Lower lobe of right lung (tissue), 2 donors: ENCODE data around the gene AJAP1. TPM values are rescaled to one million over a fixed set of nuclear protein-coding genes. Genes with fewer than 3 reads are reported as not detected.

ENCODE experiments used
- ATAC-seq, 2 donors: fragments of 200-7000 bp; cut with Tn5 transposase; one replicate each; pipeline ENCODE4 v1.9.1; 2020 to 2022; ENCODE audit warnings: mild to moderate bottlenecking in 2 of 2, moderate library complexity in 2 of 2
- DNase-seq: peaks from one replicate; pipeline ENCODE4 v3.0.0-alpha.2; 2020
- H3K27ac ChIP-seq: fragments of 200-600 bp; one replicate; pipeline ENCODE4 v1.8.0; 2022
- H3K27me3 ChIP-seq: fragments of 200-600 bp; one replicate; pipeline ENCODE4 v1.8.0; 2022; ENCODE audit warnings: low read depth
- H3K36me3 ChIP-seq: fragments of 200-600 bp; one replicate; pipeline ENCODE4 v1.8.0; 2022; ENCODE audit warnings: mild to moderate bottlenecking
- H3K4me1 ChIP-seq: fragments of 200-600 bp; one replicate; pipeline ENCODE4 v1.8.0; 2022
- H3K4me3 ChIP-seq: fragments of 200-600 bp; one replicate; pipeline ENCODE4 v1.8.0; 2022; ENCODE audit warnings: mild to moderate bottlenecking
- H3K9me3 ChIP-seq: fragments of 200-600 bp; one replicate; pipeline ENCODE4 v1.8.0; 2022
- intact Hi-C: fragments of 100-400 bp; cut with DNase I; formaldehyde crosslinking; loops from one replicate; pipeline ENCODE4 v1.11.0; 2022
- total RNA-seq: library from RNA; stranded (reverse); fragmentation: NEBNext Ultra II Directional; extraction: Animal tissue kit (Norgen Biotek cat#: 25700); gene quantifications from one replicate; pipeline ENCODE4 v1.2.1, GENCODE V29; 2021
- TF ChIP-seq, protein P1 (sequence below): fragments of 200-600 bp; IDR thresholded peaks from one replicate; pipeline ENCODE4 v1.8.0; 2022; ENCODE audit warnings: antibody characterized with exemption, mild to moderate bottlenecking
- donor health status: DM: no; HTN: yes; CAD: no; lungs with severe emphysema.

Gene AJAP1
- total RNA-seq, 1 donor from 2014 or later, result 0.77 TPM

GRCh38 chr1:4702464-4702863 lies 48.1 kb downstream of the AJAP1 start:
- intact Hi-C loops, result no loop called here
- DNase-seq (no peak), ATAC-seq (no peak)
- no peak overlapping the region for H3K27ac ChIP-seq
- H3K27me3 ChIP-seq, result peaks cover 6% of the 10 kb centered on the region
- no peaks in the 10 kb centered on the region for H3K4me1 ChIP-seq
- no peak overlapping the region for H3K4me3 ChIP-seq
- TF ChIP-seq, protein P1, sequence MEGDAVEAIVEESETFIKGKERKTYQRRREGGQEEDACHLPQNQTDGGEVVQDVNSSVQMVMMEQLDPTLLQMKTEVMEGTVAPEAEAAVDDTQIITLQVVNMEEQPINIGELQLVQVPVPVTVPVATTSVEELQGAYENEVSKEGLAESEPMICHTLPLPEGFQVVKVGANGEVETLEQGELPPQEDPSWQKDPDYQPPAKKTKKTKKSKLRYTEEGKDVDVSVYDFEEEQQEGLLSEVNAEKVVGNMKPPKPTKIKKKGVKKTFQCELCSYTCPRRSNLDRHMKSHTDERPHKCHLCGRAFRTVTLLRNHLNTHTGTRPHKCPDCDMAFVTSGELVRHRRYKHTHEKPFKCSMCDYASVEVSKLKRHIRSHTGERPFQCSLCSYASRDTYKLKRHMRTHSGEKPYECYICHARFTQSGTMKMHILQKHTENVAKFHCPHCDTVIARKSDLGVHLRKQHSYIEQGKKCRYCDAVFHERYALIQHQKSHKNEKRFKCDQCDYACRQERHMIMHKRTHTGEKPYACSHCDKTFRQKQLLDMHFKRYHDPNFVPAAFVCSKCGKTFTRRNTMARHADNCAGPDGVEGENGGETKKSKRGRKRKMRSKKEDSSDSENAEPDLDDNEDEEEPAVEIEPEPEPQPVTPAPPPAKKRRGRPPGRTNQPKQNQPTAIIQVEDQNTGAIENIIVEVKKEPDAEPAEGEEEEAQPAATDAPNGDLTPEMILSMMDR, result no peak
- H3K9me3 ChIP-seq, result no peaks in the 10 kb centered on the region
- H3K36me3 ChIP-seq, result no peaks in the 10 kb centered on the region

- ATAC-seq (no peak), DNase-seq (no peak)
- intact Hi-C loops, result no loop called here
These were observed 48.5 kb downstream of the AJAP1 start for GRCh38 chr1:4702932-4703331.

GRCh38 chr1:4703646-4704045 lies 49.2 kb downstream of the AJAP1 start:
- TF ChIP-seq, protein P1, result no peak
- peaks cover 8% of the 10 kb centered on the region for H3K27me3 ChIP-seq
- H3K27ac ChIP-seq, result no peak overlapping the region
- no peaks in the 10 kb centered on the region for H3K4me1 ChIP-seq
- no peaks in the 10 kb centered on the region for H3K9me3 ChIP-seq
- DNase-seq (no peak), ATAC-seq (no peak)
- H3K4me3 ChIP-seq, result no peak overlapping the region
- intact Hi-C loops, result no loop called here
- no peaks in the 10 kb centered on the region for H3K36me3 ChIP-seq

More at GRCh38 chr1:4702932-4703331, 48.5 kb downstream of the AJAP1 start:
- Histone ChIP-seq H3K36me3 (no peaks in the 10 kb centered on the region), H3K4me1 (no peaks in the 10 kb centered on the region), H3K9me3 (no peaks in the 10 kb centered on the region), H3K27me3 (peaks cover 6% of the 10 kb centered on the region), H3K4me3 (no peak overlapping the region), H3K27ac (no peak overlapping the region)
- TF ChIP-seq, protein P1, result no peak

DNA sequence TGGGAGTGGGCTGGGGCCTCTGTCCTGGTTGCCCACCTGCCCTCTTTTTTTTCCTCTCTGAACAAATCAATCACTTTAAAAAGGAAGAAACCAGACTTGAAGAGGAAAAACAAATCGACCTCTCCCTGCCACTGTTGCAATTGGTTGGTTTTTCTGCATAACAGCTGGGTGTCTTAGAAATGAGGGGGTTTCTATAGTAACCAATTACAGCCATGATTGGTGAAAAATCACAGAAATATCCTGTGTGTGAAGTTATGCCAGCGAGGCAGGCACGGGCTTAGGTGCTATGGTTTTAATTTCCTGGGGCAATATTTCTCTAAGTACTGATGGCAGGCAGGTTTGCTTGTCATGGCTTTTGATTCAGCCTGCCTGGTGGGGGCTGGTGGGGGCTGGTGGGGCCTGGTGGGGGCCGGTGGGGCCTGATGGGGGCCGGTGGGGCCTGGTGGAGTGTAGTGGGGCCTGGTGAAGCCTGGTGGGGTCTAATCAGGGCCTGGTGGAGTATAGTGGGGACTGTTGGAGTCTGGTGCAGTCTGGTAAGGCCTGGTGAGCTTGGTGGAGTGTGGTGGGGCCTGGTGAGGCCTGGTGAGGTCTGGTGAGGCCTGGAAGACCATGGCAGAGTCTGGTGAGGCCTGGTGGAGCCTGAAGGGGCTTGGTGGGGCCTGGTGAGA lies 54.6 kb downstream of the AJAP1 start:
- TF ChIP-seq, protein P1, result no peak
- DNase-seq (no peak), ATAC-seq (no peak)
- Histone ChIP-seq H3K36me3 (no peaks in the 10 kb centered on the region), H3K27ac (no peak overlapping the region), H3K4me3 (no peak overlapping the region), H3K9me3 (no peaks in the 10 kb centered on the region), H3K27me3 (peaks cover 35% of the 10 kb centered on the region), H3K4me1 (no peaks in the 10 kb centered on the region)
- intact Hi-C loops, result no loop called here

GRCh38 chr1:4709641-4710040 lies 55.2 kb downstream of the AJAP1 start:
- H3K9me3 ChIP-seq, result no peaks in the 10 kb centered on the region

More at GRCh38 chr1:4709641-4710040, 55.2 kb downstream of the AJAP1 start:
- intact Hi-C loops, result no loop called here
- Histone ChIP-seq H3K27me3 (peaks cover 35% of the 10 kb centered on the region), H3K4me3 (no peak overlapping the region), H3K4me1 (no peaks in the 10 kb centered on the region), H3K36me3 (no peaks in the 10 kb centered on the region), H3K27ac (no peak overlapping the region)
- TF ChIP-seq, protein P1, result no peak
- no peak for ATAC-seq
- no peak for DNase-seq
